ENCODE data around the gene TOP1.

Gene TOP1

DNA sequence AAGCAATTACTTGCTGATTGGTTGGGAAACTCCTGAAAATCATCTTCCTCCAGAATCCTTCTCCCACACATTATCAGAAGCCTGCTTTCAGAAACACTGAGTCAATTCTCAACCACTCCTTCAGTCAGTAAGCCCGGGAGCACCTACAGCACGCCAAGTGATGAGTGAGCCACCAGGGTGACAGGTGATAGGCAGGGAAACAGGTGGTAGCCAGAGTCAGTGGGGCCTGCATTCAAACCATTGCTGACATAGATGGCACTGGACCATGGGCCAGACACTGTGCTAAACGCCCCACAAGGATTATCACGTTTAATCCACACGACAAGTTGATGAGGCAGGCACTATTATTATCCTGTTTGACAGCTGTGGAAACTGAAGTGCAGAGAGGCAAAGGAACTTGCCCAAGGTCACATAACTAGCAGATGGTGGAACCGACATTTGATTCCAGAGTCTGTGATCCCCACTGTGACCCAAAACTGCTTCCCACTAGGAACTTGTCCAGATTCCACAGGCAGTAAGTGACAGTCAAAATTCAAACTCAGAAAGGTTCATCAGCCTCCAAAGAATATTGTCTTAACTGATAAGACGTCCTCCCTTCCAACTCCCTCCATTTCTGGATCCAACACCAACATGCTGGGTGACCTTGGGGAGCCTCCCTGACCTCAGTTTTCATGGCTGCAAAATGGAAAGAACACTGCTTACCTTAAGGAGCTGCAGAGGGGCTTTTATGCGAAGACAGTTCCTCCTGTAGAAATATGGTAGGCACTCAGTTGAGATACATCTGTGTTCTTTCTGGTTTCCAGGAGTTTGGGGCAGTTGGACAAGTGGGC is 23.9 kb upstream of the TOP1 start:
- DNase-seq, result no peak

- DNase-seq, result peak; percentile 95
These were observed 23.3 kb upstream of the TOP1 start for GRCh38 chr20:41005361-41005729.

DNA sequence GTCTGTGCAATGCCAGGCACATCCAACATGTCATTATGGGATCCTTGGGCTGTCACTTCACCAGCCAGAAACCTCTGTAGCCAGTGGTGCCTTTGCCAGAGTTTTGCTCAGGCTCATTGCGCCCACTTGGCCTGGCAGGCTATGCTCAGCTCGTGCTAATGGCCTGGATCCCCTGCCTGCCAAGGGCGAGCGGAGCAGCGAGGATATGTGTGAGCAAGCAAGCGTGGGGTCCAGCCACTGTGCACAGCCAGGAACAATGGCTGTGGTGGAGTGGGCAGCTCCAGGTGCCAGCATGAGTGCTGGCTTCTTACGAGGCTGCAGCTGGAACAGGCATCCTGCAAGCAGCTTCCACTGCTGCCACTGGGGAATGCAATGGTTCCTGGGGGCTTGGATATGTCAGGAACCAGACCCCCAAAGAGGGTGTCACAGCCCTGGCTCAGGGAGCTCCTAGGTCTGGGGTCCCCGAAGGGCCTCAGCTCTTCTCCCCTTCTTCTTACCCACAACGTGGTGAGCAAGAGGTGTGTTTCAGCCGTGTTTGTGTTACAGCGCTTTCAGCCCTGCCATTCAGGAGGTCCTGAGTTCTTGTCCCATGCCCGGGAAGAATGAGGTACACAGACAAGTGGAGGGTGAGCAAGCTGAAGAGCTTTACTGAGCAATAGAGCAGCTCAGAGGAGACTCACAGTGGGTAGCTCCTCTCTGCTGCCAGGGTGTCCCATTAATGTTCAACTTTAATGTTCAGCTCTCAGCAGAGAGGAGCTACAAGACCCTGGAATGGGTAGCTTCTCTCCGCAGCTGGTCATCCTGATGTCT is 22.3 kb upstream of the TOP1 start:
- DNase-seq, result no peak

- no peak for DNase-seq
These were observed 21.6 kb upstream of the TOP1 start for GRCh38 chr20:41006936-41007474.

DNA sequence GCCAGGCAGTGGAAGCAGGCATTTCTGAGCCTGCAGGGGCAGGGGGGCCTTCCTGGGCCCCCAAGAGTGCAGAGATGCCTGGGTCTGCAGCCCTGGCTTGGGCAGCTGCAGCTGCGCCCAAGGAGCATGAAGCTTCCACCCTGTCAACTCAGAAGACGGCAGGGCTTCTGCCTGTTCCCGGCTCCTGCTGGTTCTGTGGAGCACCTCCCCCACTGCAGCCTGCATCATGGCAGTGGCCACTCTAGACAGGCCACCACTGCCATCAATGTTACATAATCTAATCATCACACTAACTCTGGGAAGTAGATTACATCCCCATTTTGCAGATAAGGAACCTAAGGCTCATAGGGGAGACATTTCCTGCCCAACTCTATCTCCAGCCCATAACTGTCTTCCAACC is 21.1 kb upstream of the TOP1 start:
- DNase-seq, result no peak

- DNase-seq, result peak; percentile 36
These were observed 18.7 kb upstream of the TOP1 start for GRCh38 chr20:41009946-41010345.

DNA sequence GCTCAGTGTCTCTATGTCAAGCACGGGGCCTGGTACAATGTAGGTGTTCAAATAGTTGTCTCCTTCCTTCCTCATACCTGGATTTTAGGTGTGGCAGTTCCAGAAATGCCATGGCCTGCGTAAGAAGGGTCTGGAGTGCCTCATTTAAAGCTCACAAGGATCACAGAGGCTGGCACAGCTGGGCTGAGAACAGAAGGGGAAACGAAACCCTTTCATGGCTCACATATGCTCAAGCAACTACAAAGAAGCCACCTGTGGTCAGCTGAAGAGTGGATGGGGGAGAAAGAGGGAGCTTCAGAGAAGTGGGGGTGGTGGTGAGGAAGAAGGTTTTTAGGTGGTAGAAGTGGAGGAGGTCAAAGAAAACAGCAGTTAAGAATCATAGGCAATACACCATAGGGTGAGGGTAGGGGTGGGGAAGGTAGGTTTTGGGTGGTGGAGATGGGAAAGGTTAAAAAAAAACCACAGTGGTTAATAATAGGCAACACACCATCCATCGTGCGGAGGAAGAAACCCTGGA is 17.0 kb upstream of the TOP1 start:
- DNase-seq, result no peak

DNA sequence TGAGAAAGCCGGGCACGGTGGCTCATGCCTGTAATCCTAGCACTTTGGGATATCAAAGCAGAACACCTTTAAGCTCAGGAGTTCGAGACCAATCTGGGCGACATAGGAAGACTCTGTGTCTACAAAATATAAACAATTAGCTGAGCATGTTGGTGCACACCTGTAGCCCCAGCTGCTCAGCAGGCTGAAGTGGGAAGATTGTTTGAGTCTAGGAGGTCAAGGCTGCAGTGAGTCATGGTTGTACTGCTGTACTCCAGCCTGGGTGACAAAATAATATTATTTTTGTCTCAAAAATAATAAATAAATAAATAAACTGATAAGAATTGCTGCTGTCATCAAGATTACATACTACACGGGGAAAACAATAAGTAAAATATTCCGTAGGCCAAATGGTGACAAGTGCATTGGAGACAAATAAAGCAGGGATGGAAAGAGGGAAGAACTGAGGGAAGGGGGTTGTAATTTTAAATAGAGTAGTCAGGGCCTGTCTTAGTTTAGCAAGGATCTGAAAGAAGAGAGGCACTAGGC is 14.0 kb upstream of the TOP1 start:
- no peak for DNase-seq

- no peak for DNase-seq
These were observed 11.1 kb upstream of the TOP1 start for GRCh38 chr20:41017448-41018042.

GRCh38 chr20:41018153-41018552 is 10.5 kb upstream of the TOP1 start:
- no peak for DNase-seq

GRCh38 chr20:41023549-41023948 is 5.1 kb upstream of the TOP1 start:
- no peak for DNase-seq

- DNase-seq, result no peak
These were observed 1.3 kb upstream of the TOP1 start for GRCh38 chr20:41027366-41027765.

DNA sequence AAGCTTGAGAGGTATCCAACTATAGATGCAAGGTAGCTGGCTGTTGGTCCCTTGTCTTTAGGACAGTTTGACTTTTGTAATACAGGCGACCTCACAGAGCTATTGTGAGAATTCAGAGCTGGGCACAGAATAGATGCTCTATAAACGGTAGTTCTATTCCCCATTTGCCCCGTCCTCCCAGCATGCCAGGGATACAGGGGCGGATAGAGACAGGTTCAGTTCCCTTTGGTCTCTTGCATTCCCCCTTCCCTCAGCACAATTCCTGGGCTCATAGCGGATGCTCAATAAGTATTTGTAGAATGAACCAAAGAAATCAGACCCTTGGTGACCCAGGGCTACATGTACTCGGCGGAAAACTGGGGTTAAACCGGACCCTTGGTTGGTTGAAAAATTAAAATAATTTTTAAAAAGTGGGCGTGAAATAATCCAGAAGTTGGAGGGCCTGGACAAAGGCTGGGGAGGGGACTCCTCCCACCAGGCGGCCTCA is 707 bp upstream of the TOP1 start:
- DNase-seq, result no peak

GRCh38 chr20:41029150-41029901 is 704 bp downstream of the TOP1 start:
- no peak for DNase-seq

GRCh38 chr20:41030061-41030460 is 1.4 kb downstream of the TOP1 start:
- DNase-seq, result no peak

DNA sequence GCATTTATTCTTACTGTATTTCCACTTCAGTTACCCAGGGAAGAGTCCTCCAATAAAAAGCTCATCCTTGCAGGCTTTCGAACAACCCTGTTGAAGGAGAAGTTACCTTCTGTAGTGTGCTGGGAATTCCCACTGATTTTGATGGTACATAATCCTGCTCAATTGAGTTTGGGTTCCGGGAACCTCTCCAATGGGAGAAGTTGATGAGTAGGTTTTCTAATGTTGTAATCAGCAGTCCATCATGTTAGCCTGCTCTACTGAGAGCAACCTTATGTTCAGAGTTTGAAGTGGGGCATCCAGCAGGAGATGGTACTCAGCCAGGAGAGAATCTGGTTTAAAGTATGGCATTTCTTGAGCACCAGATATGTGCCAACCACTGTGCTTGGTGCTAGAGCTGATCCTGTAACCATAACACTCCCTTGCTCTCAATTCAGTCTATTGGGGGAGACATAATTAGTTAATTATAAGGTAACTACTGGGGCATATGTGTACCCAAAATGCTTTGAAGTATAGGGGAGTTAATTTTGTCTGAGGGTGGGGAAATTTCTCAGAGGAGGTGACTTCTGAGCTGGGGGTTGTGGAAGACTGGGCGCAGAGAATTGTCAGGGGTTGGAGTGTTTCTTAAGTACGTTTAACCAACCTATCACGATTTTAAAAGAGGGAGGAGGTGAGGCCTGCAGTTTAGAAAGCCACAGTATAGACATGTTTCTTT is 2.1 kb downstream of the TOP1 start:
- DNase-seq, result peak; percentile 56

GRCh38 chr20:41031243-41031619 is 2.6 kb downstream of the TOP1 start:
- DNase-seq, result no peak

DNA sequence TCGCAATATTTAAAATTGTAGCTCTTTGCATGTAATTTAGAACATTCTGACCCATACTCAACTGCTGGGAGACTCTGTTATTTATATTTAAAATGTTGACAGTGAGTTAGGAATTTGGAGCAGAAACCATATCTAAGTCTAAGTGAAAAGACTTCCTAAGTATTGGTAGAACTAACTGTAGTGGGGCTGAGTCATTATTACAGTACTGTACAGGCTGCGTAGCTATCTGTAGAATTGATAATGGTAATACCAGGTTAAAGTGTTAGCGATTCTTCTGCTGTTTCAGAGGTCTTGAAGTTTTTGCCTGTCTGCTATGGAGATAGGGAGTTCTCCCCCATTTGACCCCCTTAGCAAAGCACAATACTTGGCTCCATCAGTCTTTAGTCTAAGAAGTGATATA is 3.6 kb downstream of the TOP1 start:
- no peak for DNase-seq

DNA sequence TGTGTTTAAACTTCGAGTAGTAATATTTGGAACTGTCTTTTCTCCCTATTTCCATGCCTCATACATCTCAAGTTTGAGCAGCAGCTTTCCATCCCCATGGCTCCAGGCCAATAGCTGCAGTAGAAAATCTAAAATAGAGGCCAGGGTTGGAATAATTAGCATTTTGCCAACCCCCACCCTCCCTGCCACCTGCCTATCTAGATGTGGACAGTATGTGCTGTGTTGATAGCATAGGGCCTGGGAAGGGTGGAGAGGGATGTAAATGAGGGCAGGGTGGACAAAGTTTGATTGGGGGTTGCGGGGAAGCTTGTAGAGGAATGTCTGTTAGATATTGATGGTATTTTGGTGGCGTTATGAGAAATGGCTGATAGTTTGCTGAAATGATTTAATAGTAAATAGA is 5.6 kb downstream of the TOP1 start:
- no peak for DNase-seq

DNA sequence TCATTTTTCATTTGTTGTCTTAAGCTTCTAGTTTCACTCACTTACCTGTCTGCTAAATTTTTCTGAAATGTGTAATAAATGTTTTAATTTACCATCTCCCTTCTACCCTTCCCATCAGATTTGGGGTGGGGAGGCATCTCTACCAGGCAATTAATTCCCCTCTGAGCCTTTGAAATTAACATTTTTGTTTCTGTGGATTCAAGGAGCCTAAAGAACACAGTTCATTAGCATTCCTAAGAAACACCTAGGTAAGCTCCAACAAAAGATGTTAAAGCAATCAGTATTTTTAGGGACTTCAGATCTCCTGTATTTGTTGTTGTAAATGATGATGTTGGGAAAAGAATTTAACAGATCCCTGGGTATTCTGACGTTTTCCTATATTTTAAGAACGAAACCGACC is 6.6 kb downstream of the TOP1 start:
- DNase-seq, result no peak

GRCh38 chr20:41037179-41037578 is 8.6 kb downstream of the TOP1 start:
- no peak for DNase-seq
